NCI-H2227 (cell line): Measurements from ENCODE around the gene CST6.

Source experiments
- DNase-seq: peaks from one replicate; lab custom pipeline; 2025; ENCODE audit not compliant: unreplicated experiment; lab: John Stamatoyannopoulos, UW

The CST6 gene

DNA sequence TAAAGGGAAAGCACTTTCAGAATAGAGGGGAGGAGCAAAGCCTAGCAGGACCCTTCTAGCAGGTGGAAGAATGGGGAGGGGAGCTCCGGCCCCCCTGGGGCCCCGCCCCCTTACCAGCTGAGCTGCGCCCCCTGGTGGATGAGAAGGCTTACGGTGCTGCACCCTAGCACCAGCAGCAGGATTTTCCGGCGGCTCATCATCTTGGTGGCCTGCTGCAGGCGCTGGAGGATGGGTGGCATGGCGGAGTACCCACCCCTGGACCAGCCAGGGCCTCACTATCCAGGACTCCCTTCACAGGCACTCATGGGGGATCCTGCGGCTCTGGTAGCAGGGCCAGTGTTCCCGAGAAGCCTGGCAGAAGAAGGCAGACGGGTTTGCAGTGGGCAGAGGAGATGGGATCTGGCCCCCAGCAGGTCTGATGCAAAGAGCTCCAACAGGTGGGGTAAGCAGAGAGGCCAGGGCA, 33.4 kb downstream of the CST6 start:
- peak; percentile 76 for DNase-seq

DNA sequence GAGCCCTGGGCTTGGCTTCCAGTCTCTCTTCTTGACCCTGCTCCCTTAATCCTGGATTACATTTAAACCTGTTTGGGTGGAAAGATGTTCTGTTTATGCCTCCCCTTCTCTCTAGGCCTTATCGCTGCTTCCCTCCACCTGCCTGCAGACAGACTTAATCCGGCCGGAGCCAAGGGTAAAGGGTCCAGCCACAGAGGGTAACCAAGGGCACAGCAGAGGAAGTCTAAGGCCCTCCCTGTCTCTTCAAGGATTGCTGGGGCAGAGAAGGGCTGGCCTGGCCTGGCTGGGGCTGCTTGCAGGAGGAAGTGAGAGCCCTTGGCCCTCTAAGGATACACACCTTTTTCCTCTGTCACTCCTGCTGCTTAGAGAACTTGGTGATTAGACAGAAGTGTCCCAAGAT, 35.1 kb downstream of the CST6 start:
- DNase-seq, result no peak

DNA sequence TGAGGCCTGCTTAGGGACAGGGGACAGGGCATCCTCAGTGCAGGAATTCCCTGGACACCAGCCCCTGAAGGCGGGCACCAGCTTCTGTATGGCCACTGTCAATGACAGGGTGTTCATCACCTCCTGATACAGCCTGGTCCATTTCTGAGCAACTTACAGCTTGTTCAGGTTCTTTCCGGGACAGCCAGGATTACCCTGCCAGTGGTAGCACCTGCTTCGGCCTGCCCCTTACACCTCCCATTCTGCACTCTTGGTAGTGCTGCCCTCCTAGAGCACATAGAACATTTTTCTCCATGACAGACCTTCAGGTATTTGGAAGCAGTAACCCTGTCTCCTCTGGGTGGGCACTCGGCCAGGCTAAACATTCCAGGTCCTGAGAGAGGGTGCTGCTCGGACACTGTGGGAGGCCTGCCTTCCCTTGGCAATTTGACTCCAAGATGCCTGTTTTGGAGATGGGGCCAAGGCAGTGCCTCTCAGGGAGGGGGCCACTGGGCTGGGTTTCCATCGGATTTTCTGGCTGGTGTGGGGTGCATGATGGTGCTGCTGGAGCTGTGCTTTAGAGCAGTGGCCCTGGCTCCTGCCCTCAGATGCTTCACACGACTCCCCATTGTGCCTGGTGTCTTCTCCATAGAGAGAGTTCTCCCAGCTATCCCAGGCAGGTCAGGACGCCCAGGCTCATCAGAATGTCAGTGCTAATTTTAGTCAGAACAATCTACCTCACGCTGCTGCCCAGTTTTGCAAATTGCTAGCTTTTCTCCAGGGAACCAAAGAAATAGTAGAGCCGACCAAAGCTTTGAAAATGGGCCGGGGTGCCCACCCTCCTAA, 35.9 kb downstream of the CST6 start:
- no peak for DNase-seq

DNA sequence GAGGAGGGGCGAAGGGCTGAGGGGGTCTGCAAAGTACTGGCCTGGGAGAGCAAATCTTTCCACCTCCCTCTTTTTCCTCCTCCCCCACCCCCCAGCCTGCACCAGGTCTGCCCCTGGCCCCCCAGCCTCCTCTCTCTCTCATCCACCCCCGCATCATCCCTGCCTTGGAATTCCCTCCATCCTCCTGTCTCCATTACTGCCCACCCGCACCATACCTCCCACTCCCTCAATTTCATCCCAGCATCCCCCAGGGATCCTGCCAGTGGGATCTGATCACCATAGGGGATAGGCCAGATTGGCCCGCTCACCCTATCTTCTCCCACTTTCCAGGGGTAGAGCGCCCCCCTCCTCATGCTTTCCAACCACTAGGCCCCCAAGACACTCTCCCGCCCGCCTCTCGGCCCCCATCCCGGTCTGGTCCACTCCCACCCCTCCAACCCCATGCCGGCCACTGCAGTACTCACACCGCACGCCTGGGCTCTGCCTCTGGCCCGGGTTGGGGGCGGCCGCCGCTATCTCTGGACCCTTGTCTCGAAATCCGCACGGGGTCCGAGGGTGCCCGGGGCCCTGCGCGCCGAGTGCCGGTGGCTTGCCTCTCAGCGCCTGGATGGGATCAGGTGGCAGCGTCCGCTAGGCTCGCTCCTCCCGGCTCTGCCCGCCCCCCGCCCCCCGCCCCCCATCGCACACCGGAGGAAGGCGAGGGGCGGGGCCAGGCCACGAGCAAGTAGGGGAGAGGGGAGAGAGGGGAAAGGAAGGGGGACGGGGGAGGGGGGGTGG, 36.9 kb downstream of the CST6 start, which contains the start of gene GAL3ST3:
Gene GAL3ST3 (minus strand): TSS at position 615 of the 777 bp plus-strand sequence. CDS start 3,746 bp downstream, outside the sequence.
- DNase-seq, result peak; percentile 83

DNA sequence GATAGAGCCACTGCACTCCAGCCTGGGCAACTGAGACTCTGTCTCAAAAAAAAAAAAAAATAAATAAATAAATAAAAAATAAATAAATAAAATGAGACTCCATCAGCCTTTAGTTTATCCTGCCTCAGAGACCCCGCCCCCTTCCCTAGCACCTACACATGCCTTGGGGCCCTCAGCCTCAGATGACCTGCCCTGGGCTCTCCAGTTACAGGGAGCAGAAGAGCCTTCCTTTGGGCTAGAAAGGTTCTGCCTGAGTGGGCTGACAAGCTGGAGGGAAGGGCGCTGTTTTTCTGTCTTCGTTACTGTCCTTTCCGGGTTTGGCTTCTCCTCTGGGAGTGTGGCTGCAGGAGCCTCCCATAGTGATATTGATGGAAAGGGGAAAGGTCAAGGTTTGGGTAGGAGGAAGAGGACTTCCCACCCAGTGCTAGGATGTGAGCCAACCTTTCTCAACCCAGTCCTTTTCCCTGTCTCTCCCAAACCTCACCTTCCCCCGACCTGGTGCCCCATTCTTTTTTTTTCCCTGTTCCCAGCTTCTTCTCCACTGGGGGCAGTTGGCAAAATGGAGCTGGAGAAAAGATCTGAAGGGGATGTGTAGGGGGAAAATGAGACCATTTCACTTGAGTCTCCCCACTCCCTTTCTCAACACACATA, 38.9 kb downstream of the CST6 start:
- peak; percentile 42 for DNase-seq

DNA sequence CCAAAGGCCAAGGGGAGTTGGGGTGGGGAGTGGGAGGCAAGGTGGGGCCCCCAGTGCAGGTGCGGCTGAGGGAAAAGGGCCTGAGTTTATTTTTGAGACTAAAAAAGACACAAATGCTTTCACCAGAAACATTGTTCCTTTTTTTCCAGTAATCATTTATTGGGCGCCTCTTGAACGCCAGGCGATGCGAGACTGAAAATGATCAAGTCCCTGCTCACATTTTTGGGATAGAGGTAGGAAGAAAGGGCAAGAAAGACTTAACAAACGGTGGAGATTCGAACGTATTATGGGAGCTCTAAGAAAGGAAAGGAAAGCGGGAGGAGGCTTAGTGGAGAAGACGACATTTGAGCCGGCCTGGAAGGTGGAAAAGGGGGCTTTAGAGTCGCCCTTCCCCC, 39.6 kb downstream of the CST6 start:
- peak; percentile 54 for DNase-seq

DNA sequence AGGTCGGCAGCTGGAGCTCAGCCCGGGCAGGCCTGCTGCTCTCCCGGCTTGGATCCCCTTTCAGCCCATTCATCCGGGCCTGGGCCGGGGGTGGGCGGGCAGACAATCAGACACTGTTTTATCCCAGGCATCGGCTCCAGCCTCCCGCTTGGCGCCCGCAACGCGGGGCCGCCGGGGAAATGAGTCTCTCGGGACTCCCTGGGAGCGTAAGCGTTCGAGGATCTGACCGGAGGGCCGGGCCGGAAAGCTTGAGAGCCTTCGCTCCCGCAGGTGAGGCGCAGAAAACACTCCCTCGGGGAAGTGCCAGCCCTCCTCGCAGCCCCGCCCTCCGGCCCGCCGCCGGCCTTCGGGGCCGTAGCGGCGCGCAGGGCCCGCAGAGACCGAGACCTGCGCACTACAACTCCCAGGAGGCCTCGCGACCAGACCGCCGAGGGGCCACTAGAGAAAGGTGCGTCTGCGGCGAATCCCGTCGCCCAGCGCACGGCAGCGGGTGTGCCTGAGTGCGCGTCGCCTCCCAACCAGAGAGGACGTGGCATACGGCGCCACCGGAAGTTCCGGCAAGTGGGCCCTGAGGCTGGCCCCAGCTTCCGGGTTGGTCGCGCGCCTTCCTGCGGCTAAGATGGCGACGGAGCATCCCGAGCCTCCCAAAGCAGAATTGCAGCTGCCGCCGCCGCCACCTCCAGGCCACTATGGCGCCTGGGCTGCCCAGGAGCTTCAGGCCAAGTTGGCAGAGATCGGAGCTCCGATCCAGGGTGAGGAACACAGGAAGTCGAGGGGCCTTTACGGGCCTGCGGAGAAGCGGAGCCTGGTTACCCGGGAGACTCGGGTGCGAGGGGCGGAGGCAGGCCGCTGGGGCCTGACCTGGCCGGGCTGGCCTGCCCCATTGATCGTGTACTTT, 40.2 kb downstream of the CST6 start, which contains the start of gene SF3B2:
Gene SF3B2 (plus strand): TSS at position 599 of the 898 bp plus-strand sequence. CDS start 21 bp downstream, at position 620.
- DNase-seq, result peak; percentile 99

DNA sequence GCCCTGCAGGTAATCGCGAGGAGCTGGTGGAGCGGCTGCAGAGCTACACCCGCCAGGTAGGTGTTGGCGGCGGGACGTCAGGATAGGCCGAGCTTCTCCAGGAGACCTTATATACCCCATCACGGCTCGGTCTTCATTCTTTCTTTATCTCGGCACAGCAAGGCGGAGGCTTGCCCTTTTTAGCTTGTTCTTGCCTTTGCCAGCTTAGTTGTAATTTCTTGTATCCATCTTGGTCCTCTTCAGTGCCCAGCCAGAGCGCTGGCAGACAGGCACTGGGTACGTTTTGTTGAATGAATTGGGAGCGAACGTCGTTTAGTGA, 40.8 kb downstream of the CST6 start:
- no peak for DNase-seq

DNA sequence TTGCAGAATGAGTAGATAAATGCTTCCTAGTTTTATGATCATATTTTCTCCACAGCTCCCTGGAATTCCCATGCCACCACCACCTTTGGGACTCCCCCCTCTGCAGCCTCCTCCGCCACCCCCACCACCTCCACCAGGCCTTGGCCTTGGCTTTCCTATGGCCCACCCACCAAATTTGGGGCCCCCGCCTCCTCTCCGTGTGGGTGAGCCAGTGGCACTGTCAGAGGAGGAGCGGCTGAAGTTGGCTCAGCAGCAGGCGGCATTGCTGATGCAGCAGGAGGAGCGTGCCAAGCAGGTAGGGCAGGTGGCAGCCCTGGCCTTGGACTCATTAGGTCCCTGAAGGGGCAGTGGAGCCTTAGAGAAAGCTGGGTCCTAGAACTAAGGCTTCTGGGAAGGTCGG, 43.2 kb downstream of the CST6 start:
- no peak for DNase-seq

DNA sequence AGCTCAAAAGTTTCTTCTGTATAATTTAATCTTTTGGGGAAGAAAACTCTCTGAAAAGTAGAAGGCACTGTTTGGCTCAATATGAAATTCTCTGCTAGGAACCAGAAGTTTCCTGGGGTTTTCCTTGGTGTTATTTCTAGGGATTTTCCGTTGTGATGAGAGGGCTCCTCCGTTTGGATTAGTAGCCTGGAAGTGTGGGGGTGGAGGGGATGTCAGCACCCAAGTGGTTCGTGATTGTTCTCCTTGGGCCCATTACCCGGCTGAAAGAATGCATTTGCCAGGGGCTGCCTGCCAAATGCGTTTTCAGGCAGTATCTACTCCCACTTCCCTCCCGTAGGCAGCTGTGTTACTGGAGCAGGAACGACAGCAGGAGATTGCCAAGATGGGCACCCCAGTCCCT, 44.7 kb downstream of the CST6 start:
- DNase-seq, result no peak

DNA sequence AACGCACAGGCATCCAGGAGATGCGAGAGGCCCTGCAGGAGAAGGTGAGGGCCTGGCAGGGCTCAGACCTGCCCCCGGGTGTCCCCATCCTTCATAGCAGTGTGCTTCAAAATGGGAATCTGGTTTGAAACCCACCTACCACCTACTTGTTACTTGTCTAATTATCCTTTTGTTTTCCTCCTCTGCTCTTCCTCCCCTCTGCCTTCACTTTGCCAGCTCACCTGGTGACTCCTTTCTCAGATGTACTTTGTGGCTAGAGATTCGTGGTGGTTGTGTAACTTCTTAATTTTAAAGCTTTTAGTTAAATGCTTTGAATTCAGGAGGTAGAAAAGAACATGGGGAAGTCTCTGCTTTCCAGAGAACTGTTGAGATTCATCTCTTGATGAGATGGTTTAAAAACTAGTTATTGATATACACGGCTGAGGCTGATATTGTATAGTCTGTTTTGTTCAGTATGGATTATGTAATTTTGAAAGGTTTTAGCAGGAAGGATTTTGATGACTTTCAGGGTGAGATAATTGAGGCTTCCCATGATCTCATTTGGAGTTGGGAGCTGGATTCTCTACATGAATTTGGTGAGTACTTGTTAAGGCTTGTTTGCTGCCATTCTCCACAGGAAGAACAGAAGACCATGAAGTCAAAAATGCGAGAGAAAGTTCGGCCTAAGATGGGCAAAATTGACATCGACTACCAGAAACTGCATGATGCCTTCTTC, 48.3 kb downstream of the CST6 start:
- DNase-seq, result no peak

DNA sequence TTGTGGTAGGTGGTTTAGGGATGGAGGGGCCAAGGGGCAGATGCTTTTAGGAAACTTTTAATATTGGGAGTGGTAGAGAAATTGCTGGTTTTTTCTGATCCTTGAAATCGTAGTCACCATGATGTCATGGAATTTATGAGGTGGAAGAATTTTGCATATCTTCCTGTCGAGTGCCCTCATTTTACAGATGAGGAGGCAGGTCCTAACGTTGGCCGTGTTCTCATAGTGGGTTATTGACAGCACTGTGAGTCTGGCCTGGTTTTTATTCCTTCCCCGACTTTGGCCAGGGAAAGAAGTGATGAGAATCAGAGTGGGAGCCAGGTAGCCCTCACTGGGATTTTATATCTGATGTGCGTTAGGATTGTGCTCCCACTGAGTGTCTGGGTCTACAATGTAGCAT, 49.5 kb downstream of the CST6 start:
- DNase-seq, result no peak

DNA sequence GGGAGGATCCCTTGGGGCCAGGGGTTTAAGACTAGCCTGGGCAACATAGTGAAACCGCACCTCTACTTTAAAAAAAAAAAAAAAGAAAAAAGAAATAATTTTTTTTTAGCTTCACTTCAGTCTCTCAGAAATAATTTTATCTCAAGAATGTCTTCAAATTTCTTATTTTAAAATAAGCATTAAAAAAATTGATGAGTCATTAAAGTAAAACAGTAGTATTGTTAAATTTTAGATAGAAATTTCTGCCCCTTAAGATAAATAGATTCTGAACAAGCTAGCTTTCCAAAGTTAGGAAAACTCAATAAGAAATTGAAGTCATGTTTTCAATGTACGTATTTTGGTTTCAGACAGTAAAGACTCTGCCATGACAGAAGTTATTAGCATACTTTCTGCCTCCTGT, 50.6 kb downstream of the CST6 start:
- DNase-seq, result no peak
